ENCODE measurements around the gene SLC34A1. TPM values are rescaled to one million over a fixed set of nuclear protein-coding genes. Genes with fewer than 3 reads are reported as not detected.
"Not testable (repeated sequence)": the region's sequence is repeated elsewhere in the genome, so short reads cannot be mapped to it uniquely, and the experiment has no call there.

Gene SLC34A1
- total RNA-seq, 1 donor from 2014 or later = not detected

DNA sequence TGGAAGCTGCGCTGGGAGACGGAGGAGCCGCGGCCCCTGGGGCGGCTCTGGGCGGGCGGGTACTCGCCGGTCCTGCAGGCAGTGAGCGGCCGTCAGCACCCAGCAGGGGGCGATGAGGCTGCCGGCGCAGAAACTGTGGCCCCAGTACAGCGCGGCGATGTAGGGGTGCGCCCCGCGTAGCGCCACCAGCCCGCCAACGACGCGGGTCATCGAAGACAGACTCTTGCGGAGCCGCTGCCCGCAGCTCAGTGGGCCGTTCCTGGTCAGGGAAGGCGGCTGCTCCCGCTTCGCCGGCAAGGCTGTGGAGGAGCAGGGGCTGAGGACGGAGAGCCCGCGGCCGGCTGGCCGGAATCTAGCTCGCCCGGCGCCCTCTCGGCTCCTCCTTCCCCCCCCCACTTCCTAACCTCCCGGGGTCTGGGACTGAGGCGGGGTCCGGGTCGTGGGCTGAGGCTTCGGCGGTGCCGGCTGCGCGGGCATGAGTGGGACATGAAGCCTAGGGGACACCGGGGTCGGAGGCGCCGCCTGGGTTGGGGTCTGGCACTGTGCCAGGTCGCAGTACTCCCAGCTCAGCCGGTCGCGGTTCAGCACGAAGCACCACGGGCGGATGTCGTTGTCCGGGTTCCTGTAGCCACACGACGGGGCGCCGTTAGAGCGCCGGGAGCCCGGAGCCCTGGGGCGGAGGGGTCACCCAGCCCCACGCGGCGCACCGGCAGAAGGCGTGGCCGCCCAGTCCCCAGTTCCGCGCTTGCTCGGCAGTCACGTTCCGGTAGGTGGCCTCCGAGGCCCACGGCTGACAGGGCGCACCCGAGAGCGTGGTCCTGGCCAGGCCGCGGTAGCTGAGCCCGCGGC lies 19.8 kb downstream of the SLC34A1 start:
- FAIRE-seq = no peak
- DNase-seq (ENCODE audit: low spot score in 2 of 2) = peak; percentile 91 to 95

DNA sequence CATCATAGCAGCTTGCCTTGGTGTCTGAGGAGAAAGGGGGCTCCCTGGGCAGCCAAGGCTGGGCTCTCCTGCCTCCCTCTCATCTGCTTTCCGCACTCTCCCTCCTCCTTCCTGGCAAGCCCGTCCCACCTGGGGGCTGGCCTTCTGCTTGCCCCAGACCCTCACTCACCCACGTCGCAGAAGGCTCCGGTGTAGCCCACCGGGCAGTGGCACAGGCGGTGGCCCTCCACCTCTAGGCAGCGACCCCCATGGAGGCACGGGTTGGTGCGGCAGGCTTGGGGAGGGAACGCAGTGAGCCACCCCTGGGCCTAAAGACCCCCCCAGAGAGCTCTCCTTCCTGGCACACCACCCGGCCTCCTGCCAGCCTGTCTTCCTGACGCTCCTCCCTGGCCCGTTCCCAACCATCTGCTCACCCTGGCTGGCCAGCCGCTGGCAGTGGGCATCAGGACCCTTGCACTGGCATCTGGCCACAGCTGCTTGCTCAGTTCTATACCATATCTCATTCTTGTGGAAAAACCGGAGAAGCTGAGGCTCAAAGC lies 20.5 kb downstream of the SLC34A1 start:
- FAIRE-seq = no peak
- no peak for DNase-seq (ENCODE audit: low spot score in 2 of 2)

DNA sequence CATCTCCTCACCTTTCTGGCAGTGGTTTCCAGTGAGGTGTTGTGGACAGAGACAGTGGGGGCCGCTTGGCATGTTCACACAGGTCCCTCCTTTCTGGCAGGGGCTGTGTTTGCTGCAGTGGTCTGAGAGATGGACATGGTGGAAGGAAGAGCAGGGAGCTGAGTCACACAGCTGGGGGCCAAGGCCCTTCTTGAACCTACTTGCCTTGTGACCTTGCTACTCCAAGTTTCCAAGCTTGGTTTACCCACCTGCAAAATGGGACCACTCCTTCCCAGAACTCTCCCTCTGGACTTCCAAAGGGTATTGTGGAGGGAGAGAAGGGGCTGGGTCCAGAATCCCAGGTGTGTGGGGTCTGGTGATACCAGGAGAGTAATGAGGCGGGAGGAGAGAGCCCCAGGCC lies 21.1 kb downstream of the SLC34A1 start:
- FAIRE-seq (no peak), DNase-seq (ENCODE audit: low spot score in 2 of 2) (no peak)

DNA sequence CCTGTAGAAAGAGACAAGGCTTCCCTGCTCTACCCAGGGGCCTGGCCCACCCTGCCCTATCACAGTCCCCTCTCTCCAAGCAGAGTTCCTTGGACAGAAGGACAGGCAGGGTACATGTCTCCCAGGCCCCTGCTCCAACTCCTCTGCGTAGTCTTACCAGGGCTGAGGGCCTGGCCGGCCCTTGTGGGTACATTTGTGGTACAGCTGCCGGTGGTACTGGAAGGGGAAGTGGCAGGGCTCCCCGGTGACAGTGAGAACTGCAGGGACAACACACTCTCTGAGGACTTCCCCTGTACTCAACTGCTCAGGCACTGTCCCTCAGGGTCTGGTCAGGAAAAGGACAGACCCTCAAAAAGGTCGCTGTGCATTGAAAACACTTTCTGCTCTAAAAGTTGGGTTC lies 21.6 kb downstream of the SLC34A1 start:
- DNase-seq (ENCODE audit: low spot score in 2 of 2) (no peak), FAIRE-seq (no peak)

DNA sequence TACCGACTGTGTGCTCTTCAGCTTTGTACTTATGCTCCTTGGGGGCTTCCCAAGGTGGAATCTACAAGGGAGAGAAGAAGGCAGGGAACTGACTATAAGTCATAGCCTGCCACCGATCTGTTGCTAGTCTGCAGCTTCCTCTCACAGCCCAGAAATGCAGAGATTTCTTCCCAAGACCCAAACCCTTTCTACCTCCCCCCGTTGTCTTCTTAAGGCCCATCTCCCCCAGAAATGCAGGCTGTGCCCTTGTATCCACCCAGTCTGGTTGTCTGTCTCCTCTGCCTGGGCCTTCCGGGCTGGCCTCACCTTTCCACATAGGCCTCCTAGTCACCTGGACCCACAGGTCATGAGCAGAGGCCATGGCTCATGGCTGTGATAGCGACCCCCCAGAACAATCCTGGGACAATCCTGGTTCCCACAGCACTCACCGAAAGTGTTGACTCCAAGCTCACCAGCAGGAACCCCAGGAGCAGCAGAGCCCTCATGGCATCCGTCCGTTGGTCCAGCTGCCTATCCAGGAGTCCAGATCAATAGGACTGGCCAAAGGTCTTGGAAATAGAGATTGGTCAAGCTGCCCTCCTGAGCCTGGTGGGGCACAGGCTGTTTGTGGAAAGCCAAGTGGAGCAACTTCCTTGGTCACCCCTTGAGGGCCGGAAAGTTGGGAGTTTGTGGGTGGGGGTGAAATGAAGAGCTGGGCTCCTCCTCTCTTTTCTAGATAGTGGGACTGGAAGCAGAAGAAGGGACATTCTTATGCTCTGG lies 25.0 kb downstream of the SLC34A1 start, which contains the start of gene F12:
Gene F12 (minus strand): TSS at position 522 of the 759 bp plus-strand sequence. CDS start 37 bp downstream, at position 485.
- DNase-seq (ENCODE audit: low spot score in 2 of 2) (no peak), FAIRE-seq (no peak)

DNA sequence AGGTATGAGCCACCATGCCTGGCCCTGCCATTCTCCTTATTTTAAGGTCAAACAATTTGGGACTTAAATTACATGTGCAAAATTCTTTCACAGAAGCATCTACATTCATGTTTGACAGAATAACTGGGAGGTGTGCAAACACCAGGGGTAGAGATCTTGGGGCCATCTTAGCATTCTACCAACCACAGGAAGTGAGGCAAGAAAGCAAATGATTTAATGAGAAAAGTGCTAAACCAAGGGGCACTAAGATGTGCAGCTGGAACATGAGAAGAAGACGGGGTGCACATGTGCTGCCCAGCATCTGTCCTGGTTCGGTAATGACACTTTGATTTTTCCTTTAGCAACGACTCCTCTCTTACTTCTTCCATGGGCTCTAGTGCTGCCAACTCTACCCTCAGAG lies 26.3 kb downstream of the SLC34A1 start:
- no peak for DNase-seq (ENCODE audit: low spot score in 2 of 2)
- FAIRE-seq = no peak

DNA sequence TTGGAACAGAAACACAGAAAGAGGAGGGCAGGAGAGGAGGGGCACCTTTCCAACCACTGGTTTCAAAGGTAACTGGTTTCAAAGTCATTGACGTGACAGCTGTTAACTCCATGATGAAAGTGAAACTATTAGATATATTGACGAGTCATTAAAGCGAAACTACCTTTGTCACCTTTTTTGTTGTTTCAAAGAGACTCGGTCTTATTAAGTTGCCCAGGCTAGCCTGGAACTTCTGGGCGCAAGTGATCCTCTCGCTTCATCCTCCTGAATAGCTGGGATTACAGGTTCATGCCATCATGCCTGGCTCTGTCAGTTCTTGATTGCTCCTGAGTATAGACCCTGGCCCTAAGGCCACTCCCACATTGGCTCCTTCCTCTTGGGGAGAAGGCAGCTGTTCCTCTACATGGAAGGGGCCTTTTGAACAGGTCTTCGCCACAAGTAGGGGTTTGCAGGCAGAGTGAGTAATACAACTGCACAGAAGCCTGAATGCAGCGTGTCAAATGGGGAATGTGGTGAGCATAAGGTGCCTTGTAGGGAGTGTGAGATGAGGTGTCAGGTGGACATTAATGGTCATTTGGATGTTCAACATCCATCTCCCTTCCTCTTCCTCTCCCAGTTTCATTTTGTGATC lies 28.5 kb downstream of the SLC34A1 start:
- FAIRE-seq (no peak), DNase-seq (ENCODE audit: low spot score in 2 of 2) (no peak)

DNA sequence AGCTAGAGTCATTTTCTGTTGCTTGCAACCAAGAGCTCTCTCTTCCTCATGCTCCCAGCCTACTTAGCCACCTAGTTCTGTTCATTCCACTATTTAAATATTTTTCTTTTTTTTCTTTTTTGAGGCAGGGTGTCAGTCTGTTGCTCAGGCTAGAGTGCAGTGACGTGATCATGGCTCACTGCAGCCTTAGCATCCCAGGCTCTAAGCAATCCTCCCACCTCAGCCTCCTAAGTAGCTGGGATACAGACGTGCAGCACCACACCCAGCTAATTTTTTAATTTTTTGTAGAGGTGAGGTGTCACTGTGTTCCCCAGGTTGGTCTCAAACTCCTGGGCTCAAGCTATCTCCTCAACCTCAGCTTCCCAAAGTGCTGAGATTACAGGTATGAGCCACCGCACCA lies 30.2 kb downstream of the SLC34A1 start:
- no peak for FAIRE-seq
- DNase-seq (ENCODE audit: low spot score in 2 of 2) = no peak

DNA sequence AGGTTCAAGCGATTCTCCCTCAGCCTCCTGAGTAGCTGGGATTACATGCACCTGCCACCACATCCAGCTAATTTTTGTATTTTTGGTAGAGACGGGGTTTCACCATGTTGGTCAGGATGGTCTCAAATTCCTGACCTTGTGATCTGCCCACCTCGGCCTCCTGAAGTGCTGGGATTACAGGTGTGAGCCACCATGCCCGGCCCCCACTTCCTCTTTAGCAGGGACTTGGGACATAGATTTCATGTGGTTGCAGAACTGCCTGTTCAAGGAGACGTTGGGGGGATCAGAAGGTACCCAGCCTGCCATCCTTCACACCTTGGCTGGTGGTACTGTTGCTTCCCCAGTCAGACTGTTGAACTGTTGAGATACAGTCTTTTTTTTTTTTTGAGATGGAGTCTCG lies 32.8 kb downstream of the SLC34A1 start:
- DNase-seq (ENCODE audit: low spot score in 2 of 2); FAIRE-seq: not testable (repeated sequence)

DNA sequence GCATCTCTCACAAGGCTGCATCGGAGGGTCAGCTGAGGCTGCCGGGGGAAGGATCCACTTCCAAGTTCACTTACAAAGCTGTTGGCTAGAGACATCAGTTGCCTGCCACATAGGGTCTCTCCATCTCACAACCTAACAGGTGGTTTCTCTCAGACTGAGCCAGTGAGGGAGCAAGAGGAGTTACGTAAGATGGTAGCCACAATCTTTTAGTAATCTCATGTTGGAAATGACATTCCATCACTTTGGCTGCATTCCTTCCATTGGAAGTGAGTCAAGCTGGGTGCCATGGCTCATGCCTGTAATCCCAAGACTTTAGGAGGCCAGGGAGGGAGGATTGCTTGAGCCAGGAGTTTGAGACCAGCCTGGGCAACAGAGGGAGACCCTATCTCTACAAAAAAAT lies 34.8 kb downstream of the SLC34A1 start:
- FAIRE-seq (no peak), DNase-seq (ENCODE audit: low spot score in 2 of 2) (no peak)

DNA sequence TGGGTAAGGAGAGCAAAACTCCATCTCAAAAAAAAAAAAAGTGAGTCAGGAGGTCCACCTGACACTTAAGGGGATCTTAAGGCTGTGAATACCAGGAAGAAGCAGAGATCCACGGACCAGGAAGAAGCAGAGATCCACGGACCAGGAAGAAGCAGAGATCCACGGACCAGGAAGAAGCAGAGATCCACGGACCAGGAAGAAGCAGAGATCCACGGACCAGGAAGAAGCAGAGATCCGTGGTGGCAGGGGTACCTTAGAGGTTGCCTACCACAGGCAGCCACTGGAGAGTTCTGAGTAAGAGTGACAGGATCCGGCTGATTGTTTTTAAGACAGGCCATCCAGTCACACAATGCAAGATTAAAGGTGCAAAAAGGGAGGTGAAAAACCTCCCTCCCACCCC lies 36.2 kb downstream of the SLC34A1 start:
- FAIRE-seq; DNase-seq (ENCODE audit: low spot score in 2 of 2): not testable (repeated sequence)

DNA sequence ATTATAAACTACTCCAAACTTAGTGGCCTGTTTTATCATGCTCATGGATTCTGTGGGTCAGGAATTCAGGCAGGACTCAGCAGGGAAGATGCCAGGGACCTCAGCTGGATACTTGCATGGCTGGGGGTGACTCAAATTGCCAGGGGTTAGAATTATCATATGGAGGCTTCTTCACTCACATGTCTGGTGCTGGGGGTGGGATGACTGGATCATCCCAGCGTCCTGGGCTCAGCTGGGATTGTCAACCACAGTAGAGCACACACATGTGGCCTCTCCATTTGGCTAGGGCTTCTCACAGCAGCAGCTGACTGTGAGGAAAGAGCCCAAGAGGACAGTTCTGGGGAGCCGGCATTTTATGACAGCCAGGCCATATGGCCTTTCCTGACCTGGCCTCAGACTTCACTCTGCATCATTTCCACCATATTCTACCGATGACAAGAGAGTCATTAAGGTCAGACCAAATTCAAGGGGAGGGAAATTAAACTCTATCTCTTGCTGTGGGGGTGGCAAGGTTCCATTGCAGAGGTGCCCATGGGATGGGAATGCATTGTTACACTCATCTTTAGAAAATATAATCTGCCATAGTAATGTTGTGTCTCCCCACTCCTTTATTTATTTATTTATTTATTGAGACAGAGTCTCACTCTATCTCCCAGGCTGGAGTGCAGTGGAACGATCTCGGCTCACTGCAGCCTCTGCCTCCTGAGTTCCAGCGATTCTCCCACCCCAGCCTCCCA lies 37.0 kb downstream of the SLC34A1 start:
- FAIRE-seq (no peak), DNase-seq (ENCODE audit: low spot score in 2 of 2) (no peak)

DNA sequence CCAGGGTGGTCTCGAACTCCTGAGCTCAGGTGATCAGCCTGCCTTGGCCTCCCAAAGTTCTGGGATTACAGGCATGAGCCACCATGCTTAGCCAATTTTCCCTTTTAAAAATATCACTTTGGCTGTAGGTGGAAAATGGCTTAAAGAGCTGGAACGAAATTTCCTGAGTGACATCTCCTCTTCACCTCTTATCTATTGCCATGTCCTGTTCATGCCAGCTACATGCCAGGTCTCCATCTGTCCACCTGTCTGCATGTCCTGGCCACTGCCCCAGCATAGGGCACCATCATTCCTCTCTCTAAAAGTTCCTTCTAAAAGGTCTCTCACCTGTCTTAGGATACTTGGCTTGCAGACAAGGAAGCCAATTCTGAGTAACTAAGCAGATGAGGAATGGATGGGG lies 39.4 kb downstream of the SLC34A1 start:
- no peak for FAIRE-seq
- DNase-seq (ENCODE audit: low spot score in 2 of 2) = no peak

DNA sequence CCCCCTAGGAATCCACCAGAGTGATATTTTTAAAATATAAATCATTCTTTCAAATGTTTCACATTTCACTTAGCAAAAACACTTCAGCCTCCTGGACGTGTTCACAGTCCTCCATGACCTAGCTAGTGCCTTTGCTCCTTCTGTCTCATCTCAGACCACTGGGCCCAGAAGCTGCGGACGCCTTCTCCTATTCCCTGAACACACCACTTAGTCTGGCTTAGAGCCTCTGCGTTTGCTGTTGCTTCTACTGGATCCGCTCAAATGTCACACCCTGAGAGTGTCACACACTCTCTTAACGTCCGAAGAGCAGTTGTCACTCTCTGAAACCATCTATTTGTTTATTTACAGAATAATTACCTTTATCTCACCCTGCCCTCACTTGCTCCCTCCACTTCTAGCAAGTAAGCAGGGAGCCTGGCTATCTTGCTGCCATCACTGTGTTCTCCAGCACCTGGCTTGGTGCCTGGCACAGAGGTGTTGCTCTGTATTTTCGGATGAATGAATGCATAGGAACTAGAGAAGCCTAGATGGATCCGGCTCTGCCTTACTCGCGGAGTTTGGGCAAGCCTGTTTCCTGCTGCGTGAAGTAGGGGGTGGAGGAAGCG lies 41.1 kb downstream of the SLC34A1 start:
- no peak for DNase-seq (ENCODE audit: low spot score in 2 of 2)
- no peak for FAIRE-seq

DNA sequence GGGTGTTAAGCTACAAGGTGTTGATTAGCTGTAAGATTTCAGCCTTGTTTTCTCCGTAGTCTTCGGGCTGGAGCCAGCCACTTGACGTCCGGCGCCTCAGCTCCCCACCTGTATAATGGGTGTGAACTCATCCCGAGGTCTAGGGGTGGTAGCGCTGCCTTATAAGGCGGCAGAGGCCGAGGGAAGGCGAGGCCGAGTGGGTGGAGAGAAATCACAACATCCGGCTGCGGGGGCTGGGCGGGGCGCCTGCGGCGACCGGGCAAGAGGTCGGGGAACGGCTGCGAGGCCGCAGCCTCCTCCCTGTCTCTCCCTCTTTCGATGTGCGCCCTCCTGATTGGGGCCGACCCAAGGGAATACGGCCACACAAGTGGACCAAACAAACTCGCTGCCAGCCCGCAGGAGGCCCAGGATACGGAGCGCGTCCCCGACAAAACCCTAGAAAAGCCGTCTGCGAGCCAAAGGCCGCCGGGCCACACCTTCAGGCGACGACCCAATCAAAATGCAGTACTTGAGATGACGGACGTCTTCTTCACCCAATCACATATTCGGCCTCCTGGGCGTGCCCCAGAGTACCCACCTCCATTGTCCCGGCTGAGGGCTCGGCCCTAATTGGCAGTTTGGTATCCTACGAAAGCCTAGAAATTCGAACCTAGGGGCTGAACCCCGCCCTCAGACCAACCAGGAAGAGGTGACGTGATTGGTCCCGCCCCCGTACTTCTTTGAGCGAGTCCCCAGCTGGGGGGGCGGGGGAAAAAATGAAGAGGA lies 41.7 kb downstream of the SLC34A1 start:
- peak in 1 of 2 donors; percentile 99 for DNase-seq (ENCODE audit: low spot score in 2 of 2)

DNA sequence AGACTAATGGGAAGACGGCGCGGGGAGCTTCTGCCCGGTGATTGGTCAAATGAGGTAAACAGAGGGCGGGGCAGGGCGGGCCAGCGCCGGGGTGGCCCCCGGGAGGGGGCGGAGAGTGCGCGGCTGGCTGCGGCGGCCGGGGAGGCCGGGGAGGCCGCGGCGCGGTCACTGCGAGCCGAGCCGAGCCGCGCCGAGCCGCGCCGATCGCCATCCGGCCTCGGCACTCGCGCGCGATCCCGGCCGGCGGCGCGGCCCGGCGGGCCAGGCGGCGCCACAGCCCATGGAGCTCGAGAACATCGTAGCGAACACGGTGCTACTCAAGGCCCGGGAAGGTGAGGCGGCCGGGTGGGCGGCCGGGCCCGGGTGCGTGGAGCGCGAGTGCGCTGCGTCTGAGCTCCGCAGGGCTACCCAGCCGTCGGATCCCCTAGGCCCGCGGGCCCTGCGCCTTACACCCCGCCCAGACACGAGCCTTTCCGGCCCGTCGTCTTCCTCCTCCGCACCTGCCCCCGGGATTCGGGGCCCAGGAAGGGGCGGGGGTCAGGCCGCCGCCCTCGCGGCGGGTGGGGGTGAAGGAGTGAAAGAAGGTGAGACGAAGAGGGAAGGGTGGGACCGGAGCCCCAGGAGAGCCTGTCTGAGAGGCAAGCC lies 42.5 kb downstream of the SLC34A1 start, which contains the start of gene GRK6:
Gene GRK6 (plus strand): TSS at position 111 of the 645 bp plus-strand sequence. CDS start 170 bp downstream, at position 281.
- FAIRE-seq (no peak), DNase-seq (ENCODE audit: low spot score in 2 of 2) (peak in 1 of 2 donors; percentile 99)

More for the DNA sequence above, 41.7 kb downstream of the SLC34A1 start:
- peak; percentile 98 for FAIRE-seq

DNA sequence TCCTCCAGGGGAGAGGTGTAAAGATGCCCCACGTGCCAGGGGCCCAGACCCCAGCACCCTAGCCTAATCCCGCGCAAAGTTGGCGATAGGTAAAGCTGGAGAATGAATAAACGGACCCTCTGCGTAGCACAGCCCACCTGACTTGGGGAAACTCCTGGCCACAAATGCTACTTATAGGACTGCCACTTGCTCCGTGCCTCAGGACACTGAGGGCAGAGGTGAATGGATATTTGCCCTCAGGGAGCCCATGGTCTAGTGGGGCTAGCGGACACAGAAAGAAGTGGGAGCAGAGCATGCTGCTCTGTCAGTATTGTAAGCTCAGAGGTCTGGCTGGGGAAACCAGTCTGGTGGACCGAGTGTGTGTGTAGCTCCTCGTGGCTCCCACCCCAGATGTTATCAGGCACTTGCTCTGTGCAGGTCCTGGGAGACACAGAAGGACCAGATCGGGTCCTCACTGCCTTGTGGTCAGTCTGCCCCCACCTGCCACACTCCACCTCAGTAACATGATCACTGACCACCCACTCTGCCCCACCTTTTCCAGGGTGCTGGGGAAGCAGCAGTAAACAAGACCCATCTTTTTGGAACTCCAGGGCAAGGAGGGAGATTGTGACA lies 43.1 kb downstream of the SLC34A1 start:
- DNase-seq (ENCODE audit: low spot score in 2 of 2) (no peak), FAIRE-seq (no peak)
